Activated naive CD8-positive, alpha-beta T cell treated with anti-CD3 and anti-CD28 coated beads, Interleukin-2, amount 50 U/mL, for 24 hours (primary cell): Measurements from ENCODE around the gene RET.

ENCODE experiments used
- ATAC-seq: fragments of 150-1000 bp; cut with Tn5 transposase; one replicate; pipeline ENCODE4 v1.10.0; 2021
- DNase-seq: peaks from one replicate; pipeline ENCODE4 v3.0.0; 2021
- H3K27ac Mint-ChIP-seq: one replicate; pipeline ENCODE4 v1.8.0; 2021; ENCODE audit warnings: mild to moderate bottlenecking, mixed read lengths
- H3K27me3 Mint-ChIP-seq: one replicate; pipeline ENCODE4 v1.8.0; 2021; ENCODE audit warnings: mixed read lengths
- H3K36me3 Mint-ChIP-seq: one replicate; pipeline ENCODE4 v1.8.0; 2021; ENCODE audit warnings: low read depth, mixed read lengths
- H3K4me1 Mint-ChIP-seq: one replicate; pipeline ENCODE4 v1.8.0; 2021; ENCODE audit warnings: mixed read lengths
- H3K4me3 Mint-ChIP-seq: one replicate; pipeline ENCODE4 v1.8.0; 2021; ENCODE audit warnings: mild to moderate bottlenecking, moderate library complexity, mixed read lengths
- H3K9me3 Mint-ChIP-seq: one replicate; pipeline ENCODE4 v1.8.0; 2021; ENCODE audit warnings: mixed read lengths

The RET gene

DNA sequence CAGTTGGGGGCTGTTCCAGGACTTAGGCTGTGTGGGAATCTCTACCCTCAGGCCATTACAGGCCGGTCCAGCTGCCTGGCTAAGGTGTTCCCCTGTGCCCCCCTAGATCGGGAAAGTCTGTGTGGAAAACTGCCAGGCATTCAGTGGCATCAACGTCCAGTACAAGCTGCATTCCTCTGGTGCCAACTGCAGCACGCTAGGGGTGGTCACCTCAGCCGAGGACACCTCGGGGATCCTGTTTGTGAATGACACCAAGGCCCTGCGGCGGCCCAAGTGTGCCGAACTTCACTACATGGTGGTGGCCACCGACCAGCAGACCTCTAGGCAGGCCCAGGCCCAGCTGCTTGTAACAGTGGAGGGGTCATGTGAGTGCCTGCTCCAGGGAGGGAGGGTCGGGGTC, 34.2 kb downstream of the RET start:
- H3K27me3 Mint-ChIP-seq: no peaks in the 10 kb centered on the region

DNA sequence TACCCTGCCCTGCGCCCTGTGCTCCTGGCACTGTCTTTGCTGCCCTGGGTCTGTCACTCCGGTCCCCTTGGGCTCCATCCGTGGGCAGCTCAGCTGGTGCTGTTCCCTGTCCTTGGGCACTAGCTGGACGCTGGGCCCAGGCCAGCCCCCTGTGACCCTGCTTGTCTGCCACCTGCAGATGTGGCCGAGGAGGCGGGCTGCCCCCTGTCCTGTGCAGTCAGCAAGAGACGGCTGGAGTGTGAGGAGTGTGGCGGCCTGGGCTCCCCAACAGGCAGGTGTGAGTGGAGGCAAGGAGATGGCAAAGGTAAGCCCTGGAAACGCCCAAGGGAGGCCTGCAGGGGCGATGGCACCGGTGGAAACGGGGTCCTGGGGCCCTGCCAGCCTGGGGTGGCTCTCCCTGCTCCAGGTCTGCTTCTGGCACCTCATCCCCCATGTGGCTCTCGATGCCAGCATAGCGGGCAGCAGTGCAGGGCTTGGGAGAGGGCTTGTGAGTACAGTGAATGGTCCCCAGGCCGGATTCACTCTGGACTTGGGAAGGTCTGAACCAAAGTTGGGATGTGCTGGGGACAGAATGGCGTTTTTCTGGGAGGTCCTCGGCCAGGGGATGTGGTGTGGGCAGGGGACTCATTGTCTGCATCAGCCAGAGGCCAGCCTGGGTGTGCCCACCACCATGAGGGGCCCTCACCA, 35.2 kb downstream of the RET start:
- Mint-ChIP-seq H3K27me3 (no peaks in the 10 kb centered on the region), H3K36me3 (no peaks in the 10 kb centered on the region), H3K9me3 (no peaks in the 10 kb centered on the region), H3K4me3 (no peak overlapping the region), H3K4me1 (no peaks in the 10 kb centered on the region), H3K27ac (no peak overlapping the region)
- ATAC-seq (no peak), DNase-seq (no peak)

More for the DNA sequence above, 34.2 kb downstream of the RET start:
- Mint-ChIP-seq H3K9me3 (no peaks in the 10 kb centered on the region), H3K27ac (no peak overlapping the region), H3K4me1 (no peaks in the 10 kb centered on the region), H3K4me3 (no peak overlapping the region), H3K36me3 (no peaks in the 10 kb centered on the region)
- ATAC-seq: no peak
- DNase-seq: no peak

DNA sequence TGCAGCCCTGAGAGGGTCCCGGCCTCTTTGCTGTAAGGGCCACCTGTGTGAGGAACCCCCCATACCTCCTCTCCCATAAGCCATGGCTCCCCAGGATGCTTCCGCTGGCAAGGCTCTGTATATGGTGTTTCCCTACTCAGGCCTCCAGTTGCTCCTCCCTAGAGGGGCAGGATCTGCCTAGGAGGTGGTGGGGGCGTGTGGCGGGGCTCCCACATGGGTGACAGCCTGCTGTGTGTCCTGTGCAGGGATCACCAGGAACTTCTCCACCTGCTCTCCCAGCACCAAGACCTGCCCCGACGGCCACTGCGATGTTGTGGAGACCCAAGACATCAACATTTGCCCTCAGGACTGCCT, 35.7 kb downstream of the RET start:
- no peaks in the 10 kb centered on the region for H3K27me3 Mint-ChIP-seq
- no peak overlapping the region for H3K4me3 Mint-ChIP-seq
- H3K9me3 Mint-ChIP-seq: no peaks in the 10 kb centered on the region
- H3K36me3 Mint-ChIP-seq: no peaks in the 10 kb centered on the region
- H3K4me1 Mint-ChIP-seq: no peaks in the 10 kb centered on the region
- ATAC-seq (no peak), DNase-seq (no peak)
- no peak overlapping the region for H3K27ac Mint-ChIP-seq

GRCh38 chr10:43113201-43114087, 36.6 kb downstream of the RET start:
- no peaks in the 10 kb centered on the region for H3K27me3 Mint-ChIP-seq
- H3K4me1 Mint-ChIP-seq: no peaks in the 10 kb centered on the region
- ATAC-seq (no peak), DNase-seq (no peak)
- H3K4me3 Mint-ChIP-seq: no peak overlapping the region
- no peaks in the 10 kb centered on the region for H3K36me3 Mint-ChIP-seq
- no peaks in the 10 kb centered on the region for H3K9me3 Mint-ChIP-seq
- no peak overlapping the region for H3K27ac Mint-ChIP-seq

DNA sequence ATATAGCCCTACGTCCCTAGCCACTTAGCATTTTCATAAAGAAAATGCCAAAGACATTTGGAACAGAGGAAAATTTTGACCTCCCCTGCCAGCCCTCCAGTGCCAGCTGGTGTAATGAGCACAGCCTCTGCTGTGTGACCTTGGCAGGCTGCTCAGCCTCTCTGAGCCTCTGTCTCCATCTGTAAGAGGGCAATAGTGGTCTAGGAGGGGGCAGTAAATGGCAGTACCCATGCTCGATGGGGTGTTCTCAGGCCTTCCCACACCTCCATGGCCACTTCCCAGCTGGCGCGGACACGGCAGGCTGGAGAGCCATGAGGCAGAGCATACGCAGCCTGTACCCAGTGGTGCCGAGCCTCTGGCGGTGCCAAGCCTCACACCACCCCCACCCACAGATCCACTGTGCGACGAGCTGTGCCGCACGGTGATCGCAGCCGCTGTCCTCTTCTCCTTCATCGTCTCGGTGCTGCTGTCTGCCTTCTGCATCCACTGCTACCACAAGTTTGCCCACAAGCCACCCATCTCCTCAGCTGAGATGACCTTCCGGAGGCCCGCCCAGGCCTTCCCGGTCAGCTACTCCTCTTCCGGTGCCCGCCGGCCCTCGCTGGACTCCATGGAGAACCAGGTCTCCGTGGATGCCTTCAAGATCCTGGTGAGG, 37.3 kb downstream of the RET start:
- Mint-ChIP-seq H3K27me3 (no peaks in the 10 kb centered on the region), H3K36me3 (no peaks in the 10 kb centered on the region), H3K9me3 (no peaks in the 10 kb centered on the region)

DNA sequence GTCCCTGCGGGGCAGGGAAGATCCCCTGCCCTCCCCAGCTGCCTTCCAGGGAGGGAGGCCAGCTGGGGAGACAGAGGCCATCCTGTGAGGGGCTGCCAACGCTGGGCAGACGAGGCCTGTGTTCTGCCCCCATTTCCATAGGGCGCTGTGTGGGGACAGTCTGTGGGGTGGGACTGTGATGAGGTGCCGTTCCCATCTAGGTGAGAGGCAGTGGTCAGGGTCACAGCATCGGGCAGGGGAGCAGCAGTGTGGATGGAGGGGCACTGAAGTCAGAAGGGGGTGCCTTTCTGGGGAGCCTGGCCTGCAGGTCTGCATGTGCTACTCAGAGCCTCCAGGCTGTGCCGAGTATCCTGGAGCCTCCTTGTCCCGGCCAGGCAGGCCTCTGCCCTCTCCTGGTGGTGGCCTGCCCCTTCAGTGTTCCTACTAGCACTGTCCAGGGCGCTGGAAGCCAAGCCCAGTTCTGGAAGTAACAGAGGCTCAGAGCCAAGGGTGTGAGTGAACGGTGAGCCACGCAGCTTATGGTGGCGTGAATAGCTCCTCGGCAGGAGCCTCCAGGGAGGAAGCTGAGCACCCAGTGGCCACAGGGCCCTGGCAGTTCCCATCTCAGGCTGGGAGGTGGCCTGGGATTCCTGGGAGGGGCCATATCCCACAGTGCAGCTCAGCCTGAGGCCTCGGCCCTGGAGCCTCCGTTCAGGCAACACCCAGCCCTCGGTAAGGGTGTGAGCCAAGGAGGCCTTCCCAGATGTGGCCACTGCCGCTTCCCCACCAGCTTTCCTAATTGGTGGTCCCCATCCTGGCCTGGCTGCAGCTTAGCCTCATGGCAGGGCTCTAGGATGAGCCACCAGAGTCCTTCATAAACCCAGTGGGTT, 38.1 kb downstream of the RET start:
- H3K4me1 Mint-ChIP-seq: peaks cover 3% of the 10 kb centered on the region
- H3K4me3 Mint-ChIP-seq: no peak overlapping the region
- no peaks in the 10 kb centered on the region for H3K9me3 Mint-ChIP-seq
- no peak for ATAC-seq
- H3K27ac Mint-ChIP-seq: no peak overlapping the region
- H3K27me3 Mint-ChIP-seq: no peaks in the 10 kb centered on the region
- no peaks in the 10 kb centered on the region for H3K36me3 Mint-ChIP-seq
- no peak for DNase-seq

More for the DNA sequence above, 37.3 kb downstream of the RET start:
- Mint-ChIP-seq H3K4me3 (no peak overlapping the region), H3K27ac (no peak overlapping the region), H3K4me1 (peaks cover 3% of the 10 kb centered on the region)
- no peak for ATAC-seq
- DNase-seq: no peak

GRCh38 chr10:43115881-43116595, 39.2 kb downstream of the RET start:
- Mint-ChIP-seq H3K9me3 (no peaks in the 10 kb centered on the region), H3K4me3 (no peak overlapping the region), H3K4me1 (peaks cover 13% of the 10 kb centered on the region), H3K27me3 (no peaks in the 10 kb centered on the region), H3K36me3 (no peaks in the 10 kb centered on the region), H3K27ac (no peak overlapping the region)
- no peak for DNase-seq
- ATAC-seq: no peak

GRCh38 chr10:43116596-43116995, 39.7 kb downstream of the RET start:
- Mint-ChIP-seq H3K9me3 (no peaks in the 10 kb centered on the region), H3K27ac (no peak overlapping the region), H3K27me3 (no peaks in the 10 kb centered on the region), H3K4me1 (peaks cover 18% of the 10 kb centered on the region), H3K36me3 (no peaks in the 10 kb centered on the region), H3K4me3 (no peak overlapping the region)
- no peak for ATAC-seq
- DNase-seq: no peak

DNA sequence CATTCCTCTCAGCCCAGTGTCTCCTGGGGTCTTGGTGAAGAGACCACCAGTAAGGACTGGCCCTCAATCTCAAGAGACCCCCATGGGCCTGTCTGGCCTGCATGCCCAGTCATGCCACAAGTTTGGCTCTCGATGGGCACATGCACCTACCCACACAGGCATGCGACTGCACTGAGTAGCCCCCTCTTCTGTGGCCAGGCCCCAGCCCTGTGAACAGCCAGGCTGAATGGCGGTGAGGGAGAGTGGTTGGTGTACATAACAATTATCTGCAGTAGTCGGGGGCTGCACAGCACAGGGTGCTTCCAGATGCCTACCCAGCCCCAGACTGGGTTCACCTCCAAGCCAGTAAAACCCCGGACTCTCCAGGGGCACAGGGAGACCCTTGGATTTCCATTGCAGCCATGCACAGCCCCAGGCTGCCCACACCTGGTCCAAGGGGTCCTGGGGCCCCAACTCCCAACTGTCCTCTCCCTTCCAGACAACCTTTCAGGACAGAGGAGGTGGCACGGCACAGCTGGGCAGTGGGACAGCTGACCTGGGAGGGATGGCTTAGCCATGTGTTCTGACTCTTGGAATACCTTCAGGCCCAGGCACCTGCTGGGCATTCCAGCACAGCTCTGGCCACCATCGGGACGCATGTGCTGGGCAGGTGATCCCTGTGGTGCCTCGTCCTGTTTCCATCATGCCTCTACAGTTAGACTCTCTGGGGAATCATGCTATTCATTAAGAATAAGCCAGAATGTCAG, 40.3 kb downstream of the RET start:
- Mint-ChIP-seq H3K4me3 (no peak overlapping the region), H3K27ac (no peak overlapping the region), H3K9me3 (no peaks in the 10 kb centered on the region), H3K27me3 (no peaks in the 10 kb centered on the region), H3K4me1 (peaks cover 25% of the 10 kb centered on the region), H3K36me3 (no peaks in the 10 kb centered on the region)
- no peak for ATAC-seq
- DNase-seq: no peak

- Mint-ChIP-seq H3K27ac (no peak overlapping the region), H3K4me3 (no peak overlapping the region)
- ATAC-seq: no peak
Observed at GRCh38 chr10:43117777-43118583, 41.1 kb downstream of the RET start.

GRCh38 chr10:43118631-43119415, 42.0 kb downstream of the RET start:
- H3K4me3 Mint-ChIP-seq: no peak overlapping the region
- no peak overlapping the region for H3K27ac Mint-ChIP-seq

More at GRCh38 chr10:43117777-43118583, 41.1 kb downstream of the RET start:
- Mint-ChIP-seq H3K4me1 (peaks cover 28% of the 10 kb centered on the region), H3K27me3 (no peaks in the 10 kb centered on the region), H3K36me3 (no peaks in the 10 kb centered on the region), H3K9me3 (no peaks in the 10 kb centered on the region)
- no peak for DNase-seq

More at GRCh38 chr10:43118631-43119415, 42.0 kb downstream of the RET start:
- Mint-ChIP-seq H3K4me1 (peaks cover 28% of the 10 kb centered on the region), H3K27me3 (no peaks in the 10 kb centered on the region), H3K36me3 (no peaks in the 10 kb centered on the region), H3K9me3 (no peaks in the 10 kb centered on the region)
- DNase-seq (no peak), ATAC-seq (no peak)
